HFF-Myc (cell line): ENCODE measurements around the gene ILK.
A peak's percentile ranks its signal among the peaks of the same experiment; 100 is the strongest.

Experiments
- DNase-seq: peaks from one replicate; pipeline ENCODE4 v3.0.0-alpha.2; 2011; ENCODE audit warnings: low read depth; ENCODE audit errors: extremely low read depth
- H3K4me3 ChIP-seq: replicated peaks from 2 replicates; pipeline ENCODE4 v1.5.1; 2011; ENCODE audit warnings: low read depth, mild to moderate bottlenecking, control low read depth, low read length
- CTCF ChIP-seq: IDR thresholded peaks from 2 replicates; pipeline ENCODE4 v1.5.1; 2012; ENCODE audit warnings: mild to moderate bottlenecking, low read depth, low read length, control low read depth; ENCODE audit errors: missing control alignments

ILK gene

GRCh38 chr11:6598555-6598954, 5.0 kb upstream of the ILK start:
- H3K4me3 ChIP-seq = no peak overlapping the region
- DNase-seq = no peak
- TF ChIP-seq CTCF = no peak

GRCh38 chr11:6599449-6599848, 4.1 kb upstream of the ILK start:
- H3K4me3 ChIP-seq = no peak overlapping the region
- no peak for DNase-seq
- no peak for TF ChIP-seq CTCF

- no peak for TF ChIP-seq CTCF
- no peak for DNase-seq
- no peak overlapping the region for H3K4me3 ChIP-seq
These were observed 3.6 kb upstream of the ILK start for GRCh38 chr11:6599881-6600390.

GRCh38 chr11:6601041-6601461, 2.5 kb upstream of the ILK start:
- H3K4me3 ChIP-seq = no peak overlapping the region
- no peak for TF ChIP-seq CTCF
- DNase-seq = no peak

- DNase-seq = no peak
- TF ChIP-seq CTCF = no peak
- peak overlapping the region; percentile 92 for H3K4me3 ChIP-seq
These were observed 1.3 kb upstream of the ILK start for GRCh38 chr11:6602096-6602940.

- TF ChIP-seq CTCF = no peak
- peak overlapping the region; percentile 92 for H3K4me3 ChIP-seq
- DNase-seq = peak; percentile 52
These were observed 580 bp downstream of the ILK start for GRCh38 chr11:6604081-6604626.

GRCh38 chr11:6604790-6605189, 1.2 kb downstream of the ILK start:
- DNase-seq = no peak
- no peak for TF ChIP-seq CTCF
- peak overlapping the region; percentile 92 for H3K4me3 ChIP-seq
